GM06990 (cell line): ENCODE results near the gene GLDC.

Experiments
- DNase-seq: peaks from one replicate; pipeline ENCODE4 v3.0.0-alpha.2; 2011; ENCODE audit not compliant: insufficient read length; ENCODE audit errors: extremely low read depth
- H3K27me3 ChIP-seq: replicated peaks from 2 replicates; pipeline ENCODE4 v1.6.0; 2011; ENCODE audit warnings: low read length; ENCODE audit not compliant: control insufficient read depth, insufficient read depth
- H3K36me3 ChIP-seq: 2 replicates; pipeline ENCODE4 v1.5.1; 2011; ENCODE audit warnings: low read length; ENCODE audit not compliant: control insufficient read depth, insufficient read depth
- H3K4me3 ChIP-seq: replicated peaks from 2 replicates; pipeline ENCODE4 v1.5.1; 2011; ENCODE audit warnings: low read depth, mild to moderate bottlenecking, control low read depth, low read length
- CTCF ChIP-seq: IDR thresholded peaks from 2 replicates; pipeline ENCODE4 v1.5.1; 2011; ENCODE audit warnings: low read length, control low read depth, mild to moderate bottlenecking, inconsistent platforms; ENCODE audit not compliant: insufficient read depth, poor library complexity, severe bottlenecking

GLDC gene

GRCh38 chr9:6564868-6565267 lies 80.7 kb downstream of the GLDC start:
- Histone ChIP-seq H3K27me3 (no peaks in the 10 kb centered on the region), H3K4me3 (no peak overlapping the region), H3K36me3 (peaks cover 7% of the 10 kb centered on the region)
- no peak for TF ChIP-seq CTCF
- no peak for DNase-seq

- DNase-seq, result no peak
- H3K4me3 ChIP-seq, result no peak overlapping the region
- TF ChIP-seq CTCF, result no peak
- peaks cover 7% of the 10 kb centered on the region for H3K36me3 ChIP-seq
- H3K27me3 ChIP-seq, result no peaks in the 10 kb centered on the region
Measured at GRCh38 chr9:6564360-6564759, 81.2 kb downstream of the GLDC start.

GRCh38 chr9:6562871-6563430 lies 82.6 kb downstream of the GLDC start:
- Histone ChIP-seq H3K4me3 (no peak overlapping the region), H3K36me3 (peaks cover 7% of the 10 kb centered on the region), H3K27me3 (no peaks in the 10 kb centered on the region)
- no peak for DNase-seq
- TF ChIP-seq CTCF, result no peak

- Histone ChIP-seq H3K36me3 (peaks cover 7% of the 10 kb centered on the region), H3K27me3 (no peaks in the 10 kb centered on the region), H3K4me3 (no peak overlapping the region)
- TF ChIP-seq CTCF, result no peak
- no peak for DNase-seq
Measured at GRCh38 chr9:6562201-6562600, 83.3 kb downstream of the GLDC start.

- no peaks in the 10 kb centered on the region for H3K27me3 ChIP-seq
- no peak for DNase-seq
- no peak overlapping the region for H3K4me3 ChIP-seq
- no peak for TF ChIP-seq CTCF
- H3K36me3 ChIP-seq, result peaks cover 10% of the 10 kb centered on the region
Measured at GRCh38 chr9:6557883-6558616, 87.5 kb downstream of the GLDC start.
